Thyroid gland (tissue), 4 donors: ENCODE results near the gene RNASE9. TPM values are rescaled to one million over a fixed set of nuclear protein-coding genes. Genes with fewer than 3 reads are reported as not detected.

Source experiments
- DNase-seq, 2 donors: peaks; one replicate each; pipeline ENCODE4 v3.0.0-alpha.2; 2019
- H3K27ac ChIP-seq, 3 donors: fragments of 200-600 bp; sonication (generic); 1 replicate in 2 of 3; 2 replicates in 1 of 3; pipeline ENCODE4 v1.5.1; 2016 to 2019; ENCODE audit warnings: mild to moderate bottlenecking in 1 of 3, moderate library complexity in 1 of 3
- H3K27me3 ChIP-seq: fragments of 200-600 bp; sonication (generic); one replicate; pipeline ENCODE4 v1.5.1; 2019
- H3K36me3 ChIP-seq, 2 donors: fragments of 200-600 bp; sonication (generic); one replicate each; pipeline ENCODE4 v1.5.1; 2016 to 2019
- H3K4me1 ChIP-seq, 2 donors: fragments of 200-600 bp; sonication (generic); one replicate each; pipeline ENCODE4 v1.5.1; 2017 to 2019
- H3K4me3 ChIP-seq, 3 donors: fragments of 200-600 bp; sonication (generic); replicated peaks in 1 of 3; 1 replicate in 2 of 3; 2 replicates in 1 of 3; pipeline ENCODE4 v1.5.1; 2016; ENCODE audit warnings: mild to moderate bottlenecking in 1 of 3
- H3K9me3 ChIP-seq: fragments of 200-600 bp; sonication (generic); one replicate; pipeline ENCODE4 v1.5.1; 2017
- POLR2A ChIP-seq, 2 donors: fragments of 450-650 bp; IDR thresholded peaks; one replicate each; pipeline ENCODE4 v1.6.1; 2017; ENCODE audit warnings: antibody characterized with exemption in 2 of 2, mild to moderate bottlenecking in 2 of 2, moderate library complexity in 1 of 2
- WGBS, 2 donors: methylation state at CpG; one replicate each; pipeline ENCODE4 v1.1.5; 2017; 5-methylcytosine and 5-hydroxymethylcytosine counted together
- intact Hi-C: fragments of 100-400 bp; cut with DNase I; formaldehyde crosslinking; loops from one replicate; pipeline ENCODE4 v1.15.1; 2023
- total RNA-seq, 4 donors: library from RNA; depleted of rRNA; stranded (reverse); fragments of >200 nt; gene quantifications; one replicate each; pipeline ENCODE4 v1.2.3, GENCODE V29; 2016
- TF ChIP-seq, protein P1 (sequence below), 6 experiments: fragments of 200-600 bp in 3 of 6; fragments of 450-650 bp in 3 of 6; sonication (generic) in 3 of 6; IDR thresholded peaks; one replicate each; pipeline ENCODE4 v1.5.1; 2016 to 2019; ENCODE audit warnings: antibody characterized with exemption in 6 of 6, mild to moderate bottlenecking in 2 of 6, inconsistent platforms in 1 of 6, moderate library complexity in 1 of 6

RNASE9 gene
- total RNA-seq, 4 donors from 2014 or later, result not detected

- intact Hi-C loops, result no loop called here
- Histone ChIP-seq H3K4me1 (no peaks in the 10 kb centered on the region), H3K9me3 (no peaks in the 10 kb centered on the region), H3K27me3 (no peaks in the 10 kb centered on the region), H3K27ac (no peak within 1 kb of the TSS), H3K36me3 (no peaks in the 10 kb centered on the region), H3K4me3 (no peak within 1 kb of the TSS)
- WGBS, 2 donors, result 73 to 75% methylated on average over 6 of the region's 6 CpGs
- DNase-seq, result peak; percentile 26 to 46
- TF ChIP-seq POLR2A (IDR thresholded peaks at IDR 0.05), result no peak
- TF ChIP-seq, protein P1, sequence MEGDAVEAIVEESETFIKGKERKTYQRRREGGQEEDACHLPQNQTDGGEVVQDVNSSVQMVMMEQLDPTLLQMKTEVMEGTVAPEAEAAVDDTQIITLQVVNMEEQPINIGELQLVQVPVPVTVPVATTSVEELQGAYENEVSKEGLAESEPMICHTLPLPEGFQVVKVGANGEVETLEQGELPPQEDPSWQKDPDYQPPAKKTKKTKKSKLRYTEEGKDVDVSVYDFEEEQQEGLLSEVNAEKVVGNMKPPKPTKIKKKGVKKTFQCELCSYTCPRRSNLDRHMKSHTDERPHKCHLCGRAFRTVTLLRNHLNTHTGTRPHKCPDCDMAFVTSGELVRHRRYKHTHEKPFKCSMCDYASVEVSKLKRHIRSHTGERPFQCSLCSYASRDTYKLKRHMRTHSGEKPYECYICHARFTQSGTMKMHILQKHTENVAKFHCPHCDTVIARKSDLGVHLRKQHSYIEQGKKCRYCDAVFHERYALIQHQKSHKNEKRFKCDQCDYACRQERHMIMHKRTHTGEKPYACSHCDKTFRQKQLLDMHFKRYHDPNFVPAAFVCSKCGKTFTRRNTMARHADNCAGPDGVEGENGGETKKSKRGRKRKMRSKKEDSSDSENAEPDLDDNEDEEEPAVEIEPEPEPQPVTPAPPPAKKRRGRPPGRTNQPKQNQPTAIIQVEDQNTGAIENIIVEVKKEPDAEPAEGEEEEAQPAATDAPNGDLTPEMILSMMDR (IDR thresholded peaks at IDR 0.05), result no peak
These were observed 26.8 kb upstream of the RNASE9 start, which contains the start of gene RNASE11 for GRCh38 chr14:20587489-20588154. TSS of gene RNASE11 (minus strand) at chr14:20588001.

GRCh38 chr14:20583908-20584307 is 23.1 kb upstream of the RNASE9 start:
- H3K27ac ChIP-seq, result no peak overlapping the region
- no peak for TF ChIP-seq POLR2A (IDR thresholded peaks at IDR 0.05)
- TF ChIP-seq, protein P1 (IDR thresholded peaks at IDR 0.05), result no peak
- no peaks in the 10 kb centered on the region for H3K36me3 ChIP-seq
- no peak overlapping the region for H3K4me3 ChIP-seq
- no peaks in the 10 kb centered on the region for H3K4me1 ChIP-seq
- no peak for DNase-seq
- WGBS, 2 donors, result 87 to 90% methylated on average over 5 of the region's 5 CpGs
- H3K27me3 ChIP-seq, result no peaks in the 10 kb centered on the region
- intact Hi-C loops, result no loop called here
- H3K9me3 ChIP-seq, result no peaks in the 10 kb centered on the region

DNA sequence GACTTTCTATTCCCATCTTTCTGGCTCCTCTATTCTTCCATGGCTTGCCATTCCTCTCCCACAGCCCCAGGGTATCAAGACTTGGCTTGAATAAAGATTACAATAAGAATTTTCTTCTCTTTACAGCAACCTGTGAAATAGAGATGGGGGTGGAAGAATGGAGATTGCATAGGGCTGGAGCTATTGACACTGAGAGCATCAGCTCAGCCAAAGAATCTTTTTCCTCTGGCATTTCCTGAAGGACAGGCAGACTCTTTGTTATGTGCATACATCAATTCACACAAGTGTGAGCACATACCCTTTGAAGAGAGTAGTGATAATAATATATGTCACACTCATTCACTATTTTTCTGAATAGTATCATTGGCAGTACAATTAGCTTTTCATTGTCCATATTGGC is 22.3 kb upstream of the RNASE9 start:
- intact Hi-C loops, result no loop called here
- Histone ChIP-seq H3K4me3 (no peak overlapping the region), H3K27ac (no peak overlapping the region), H3K4me1 (no peaks in the 10 kb centered on the region), H3K9me3 (no peaks in the 10 kb centered on the region), H3K36me3 (no peaks in the 10 kb centered on the region), H3K27me3 (no peaks in the 10 kb centered on the region)
- TF ChIP-seq POLR2A (IDR thresholded peaks at IDR 0.05), result no peak
- TF ChIP-seq, protein P1 (IDR thresholded peaks at IDR 0.05), result no peak
- DNase-seq, result no peak

DNA sequence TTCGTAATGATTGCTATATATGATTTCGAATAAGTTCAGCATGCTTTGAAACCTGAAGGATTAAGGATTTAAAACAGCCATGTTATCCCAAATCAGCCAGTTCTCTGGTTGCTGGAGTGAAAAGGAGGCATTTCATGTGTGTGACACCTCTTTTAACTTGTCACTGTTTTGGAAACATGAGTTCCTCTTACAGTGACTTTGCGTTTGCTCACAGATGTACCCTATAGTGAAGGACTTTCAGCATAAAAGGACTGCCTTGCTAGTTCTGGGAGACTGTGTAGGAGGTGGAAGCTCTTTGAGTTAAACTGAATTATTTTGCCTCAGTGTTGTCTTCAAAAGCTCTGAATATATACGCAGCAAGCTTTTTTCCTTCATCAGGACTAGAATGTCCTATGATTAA is 19.4 kb upstream of the RNASE9 start:
- Histone ChIP-seq H3K9me3 (no peaks in the 10 kb centered on the region), H3K4me1 (no peaks in the 10 kb centered on the region), H3K36me3 (no peaks in the 10 kb centered on the region), H3K27ac (no peak overlapping the region), H3K4me3 (no peak overlapping the region), H3K27me3 (no peaks in the 10 kb centered on the region)
- DNase-seq, result no peak
- WGBS, 2 donors, result 91 to 92% methylated on average over 4 of the region's 4 CpGs
- TF ChIP-seq, protein P1 (IDR thresholded peaks at IDR 0.05), result no peak
- TF ChIP-seq POLR2A (IDR thresholded peaks at IDR 0.05), result no peak
- intact Hi-C loops, result no loop called here

- 79% methylated on average over 14 of the region's 14 CpGs for WGBS, 2 donors
- no peak for DNase-seq
- H3K4me1 ChIP-seq, result no peaks in the 10 kb centered on the region
- no peaks in the 10 kb centered on the region for H3K36me3 ChIP-seq
- no peak overlapping the region for H3K27ac ChIP-seq
- no peaks in the 10 kb centered on the region for H3K9me3 ChIP-seq
- TF ChIP-seq POLR2A (IDR thresholded peaks at IDR 0.05), result no peak
- TF ChIP-seq, protein P1 (IDR thresholded peaks at IDR 0.05), result no peak
- intact Hi-C loops, result no loop called here
- H3K4me3 ChIP-seq, result no peak overlapping the region
- no peaks in the 10 kb centered on the region for H3K27me3 ChIP-seq
These were observed 18.1 kb upstream of the RNASE9 start for GRCh38 chr14:20578784-20579502.
